Raji (cell line): ENCODE results near the gene FAM241A.

Source experiments
- POLR2A ChIP-seq: IDR thresholded peaks from 2 replicates; pipeline ENCODE4 v1.6.1; 2011; ENCODE audit warnings: low read depth, low read length, control low read depth; ENCODE audit not compliant: insufficient read depth

Gene FAM241A

GRCh38 chr4:112184438-112184837 lies 39.2 kb downstream of the FAM241A start:
- TF ChIP-seq POLR2A = no peak

- no peak for TF ChIP-seq POLR2A
Measured at GRCh38 chr4:112185334-112185733, 40.1 kb downstream of the FAM241A start.

GRCh38 chr4:112185740-112186670 lies 40.8 kb downstream of the FAM241A start:
- no peak for TF ChIP-seq POLR2A

GRCh38 chr4:112189754-112190153 lies 44.5 kb downstream of the FAM241A start:
- no peak for TF ChIP-seq POLR2A

- no peak for TF ChIP-seq POLR2A
Measured at GRCh38 chr4:112190684-112191083, 45.4 kb downstream of the FAM241A start.

GRCh38 chr4:112196461-112196860 lies 51.2 kb downstream of the FAM241A start:
- TF ChIP-seq POLR2A = no peak

GRCh38 chr4:112199041-112199440 lies 53.8 kb downstream of the FAM241A start:
- TF ChIP-seq POLR2A = no peak

GRCh38 chr4:112201915-112202505 lies 56.8 kb downstream of the FAM241A start:
- peak; percentile 52 for TF ChIP-seq POLR2A

GRCh38 chr4:112203593-112203992 lies 58.3 kb downstream of the FAM241A start:
- no peak for TF ChIP-seq POLR2A

GRCh38 chr4:112206431-112206830 lies 61.2 kb downstream of the FAM241A start:
- no peak for TF ChIP-seq POLR2A

GRCh38 chr4:112210777-112211176 lies 65.5 kb downstream of the FAM241A start:
- TF ChIP-seq POLR2A = no peak

GRCh38 chr4:112213091-112213490 lies 67.8 kb downstream of the FAM241A start:
- no peak for TF ChIP-seq POLR2A

- TF ChIP-seq POLR2A = no peak
Measured at GRCh38 chr4:112213856-112214255, 68.6 kb downstream of the FAM241A start.

GRCh38 chr4:112214390-112215264 lies 69.4 kb downstream of the FAM241A start:
- TF ChIP-seq POLR2A = no peak

GRCh38 chr4:112219826-112220366 lies 74.6 kb downstream of the FAM241A start:
- no peak for TF ChIP-seq POLR2A

GRCh38 chr4:112222219-112222955 lies 77.1 kb downstream of the FAM241A start:
- no peak for TF ChIP-seq POLR2A
